ENCODE results near the gene PEX11G. TPM values are rescaled to one million over a fixed set of nuclear protein-coding genes. Genes with fewer than 3 reads are reported as not detected.

The PEX11G gene
- total RNA-seq, 1 donor from 2014 or later = 8.9 TPM

- no peak for TF ChIP-seq CTCF (IDR thresholded peaks at IDR 0.05; ENCODE audit: insufficient read depth, low read length, poor library complexity, severe bottlenecking)
- Histone ChIP-seq H3K36me3 (ENCODE audit: control insufficient read depth, insufficient read depth, low read length) (peaks cover 2% of the 10 kb centered on the region), H3K27me3 (ENCODE audit: control insufficient read depth, insufficient read depth, low read length) (no peaks in the 10 kb centered on the region), H3K4me3 (ENCODE audit: low read depth, low read length) (no peak overlapping the region)
- no peak for DNase-seq (ENCODE audit: low read depth)
Observed at GRCh38 chr19:7444042-7444441, 44.8 kb downstream of the PEX11G start.

- no peaks in the 10 kb centered on the region for H3K27me3 ChIP-seq (ENCODE audit: control insufficient read depth, insufficient read depth, low read length)
- no peak for TF ChIP-seq CTCF (IDR thresholded peaks at IDR 0.05; ENCODE audit: insufficient read depth, low read length, poor library complexity, severe bottlenecking)
- no peak for DNase-seq (ENCODE audit: low read depth)
- no peak overlapping the region for H3K4me3 ChIP-seq (ENCODE audit: low read depth, low read length)
- no peaks in the 10 kb centered on the region for H3K36me3 ChIP-seq (ENCODE audit: control insufficient read depth, insufficient read depth, low read length)
Observed at GRCh38 chr19:7442423-7442822, 46.4 kb downstream of the PEX11G start.

- no peak for TF ChIP-seq CTCF (IDR thresholded peaks at IDR 0.05; ENCODE audit: insufficient read depth, low read length, poor library complexity, severe bottlenecking)
- no peak overlapping the region for H3K4me3 ChIP-seq (ENCODE audit: low read depth, low read length)
- H3K27me3 ChIP-seq (ENCODE audit: control insufficient read depth, insufficient read depth, low read length) = no peaks in the 10 kb centered on the region
- H3K36me3 ChIP-seq (ENCODE audit: control insufficient read depth, insufficient read depth, low read length) = no peaks in the 10 kb centered on the region
- DNase-seq (ENCODE audit: low read depth) = no peak
Observed at GRCh38 chr19:7441468-7442146, 47.2 kb downstream of the PEX11G start.

- TF ChIP-seq CTCF (IDR thresholded peaks at IDR 0.05; ENCODE audit: insufficient read depth, low read length, poor library complexity, severe bottlenecking) = no peak
- no peak for DNase-seq (ENCODE audit: low read depth)
- H3K27me3 ChIP-seq (ENCODE audit: control insufficient read depth, insufficient read depth, low read length) = no peaks in the 10 kb centered on the region
- H3K36me3 ChIP-seq (ENCODE audit: control insufficient read depth, insufficient read depth, low read length) = no peaks in the 10 kb centered on the region
- H3K4me3 ChIP-seq (ENCODE audit: low read depth, low read length) = no peak overlapping the region
Observed at GRCh38 chr19:7440188-7440975, 48.5 kb downstream of the PEX11G start.

- no peak for TF ChIP-seq CTCF (IDR thresholded peaks at IDR 0.05; ENCODE audit: insufficient read depth, low read length, poor library complexity, severe bottlenecking)
- DNase-seq (ENCODE audit: low read depth) = no peak
- H3K4me3 ChIP-seq (ENCODE audit: low read depth, low read length) = no peak overlapping the region
- no peaks in the 10 kb centered on the region for H3K36me3 ChIP-seq (ENCODE audit: control insufficient read depth, insufficient read depth, low read length)
- H3K27me3 ChIP-seq (ENCODE audit: control insufficient read depth, insufficient read depth, low read length) = no peaks in the 10 kb centered on the region
Observed at GRCh38 chr19:7435586-7435985, 53.2 kb downstream of the PEX11G start.

All from kidney epithelial cell (primary cell).